HCT116 (cell line): Measurements from ENCODE around the gene MRPL45.

Experiments
- CEBPB ChIP-seq: IDR thresholded peaks from 2 replicates; pipeline ENCODE4 v1.6.1; 2012; ENCODE audit warnings: low read depth
- CTCF ChIP-seq, 3 experiments: fragments of 200-600 bp in 1 of 3; sonication (generic) in 1 of 3; IDR thresholded peaks in 2 of 3; conservative IDR thresholded peaks in 1 of 3; 2 replicates each; pipeline ENCODE4 v1.5.1; 2012 to 2017; ENCODE audit warnings: low read depth in 2 of 3, low read length in 2 of 3, antibody characterized with exemption in 1 of 3, borderline replicate concordance in 1 of 3, control low read depth in 1 of 3, mild to moderate bottlenecking in 1 of 3, mixed read lengths in 1 of 3, mixed run types in 1 of 3, moderate library complexity in 1 of 3; ENCODE audit not compliant: insufficient read depth in 1 of 3
- ELF1 ChIP-seq: IDR thresholded peaks from 2 replicates; pipeline ENCODE4 v1.6.1; 2012; ENCODE audit warnings: low read depth, borderline replicate concordance
- EZH2 ChIP-seq: fragments of 200-600 bp; sonication (generic); IDR thresholded peaks from 2 replicates; pipeline ENCODE4 v1.6.1; 2017; ENCODE audit warnings: antibody characterized with exemption, mixed run types
- FOSL1 ChIP-seq: IDR thresholded peaks from 2 replicates; pipeline ENCODE4 v1.6.1; 2012; ENCODE audit warnings: low read depth
- POLR2A ChIP-seq: IDR thresholded peaks from 2 replicates; pipeline ENCODE4 v1.7.0; 2011; ENCODE audit warnings: borderline replicate concordance; ENCODE audit not compliant: insufficient read depth, insufficient read length; ENCODE audit errors: extremely low read depth
- POLR2AphosphoS5 ChIP-seq: IDR thresholded peaks from 2 replicates; pipeline ENCODE4 v1.6.1; 2011; ENCODE audit warnings: mild to moderate bottlenecking, low read depth, low read length, moderate library complexity
- REST ChIP-seq: IDR thresholded peaks from 2 replicates; pipeline ENCODE4 v1.6.1; 2012; ENCODE audit warnings: low read depth
- SRF ChIP-seq: IDR thresholded peaks from 2 replicates; pipeline ENCODE4 v1.6.1; 2012; ENCODE audit warnings: low read depth
- TCF7L2 ChIP-seq: IDR thresholded peaks from 2 replicates; pipeline ENCODE4 v1.7.0; 2011; ENCODE audit warnings: borderline replicate concordance, inconsistent platforms; ENCODE audit not compliant: insufficient read depth, insufficient read length; ENCODE audit errors: extremely low read depth
- YY1 ChIP-seq: IDR thresholded peaks from 2 replicates; pipeline ENCODE4 v1.6.1; 2011; ENCODE audit warnings: low read length, low read depth, moderate library complexity, mild to moderate bottlenecking; ENCODE audit not compliant: insufficient replicate concordance; ENCODE audit errors: extremely low read depth
- ZBTB33 ChIP-seq: IDR thresholded peaks from 2 replicates; pipeline ENCODE4 v1.6.1; 2011; ENCODE audit warnings: mild to moderate bottlenecking, low read length, moderate library complexity; ENCODE audit not compliant: insufficient replicate concordance; ENCODE audit errors: extremely low read depth
- ZNF274 ChIP-seq: fragments of 200-500 bp; sonication (Bioruptor generic); IDR thresholded peaks from 2 replicates; pipeline ENCODE4 v1.6.1; 2014; ENCODE audit warnings: mild to moderate bottlenecking, low read depth, low read length, inconsistent platforms

- TF ChIP-seq POLR2AphosphoS5: no peak
- no peak for TF ChIP-seq REST
- TF ChIP-seq EZH2: no peak
- no peak for TF ChIP-seq CTCF (IDR thresholded peaks at IDR 0.05 in 2 of 3, conservative IDR thresholded peaks at IDR 0.05 in 1 of 3; ENCODE audit: borderline replicate concordance in 1 of 3, insufficient read depth in 1 of 3, low read depth in 2 of 3, low read length in 2 of 3)
- TF ChIP-seq SRF: no peak
- no peak for TF ChIP-seq POLR2A
- no peak for TF ChIP-seq ELF1
- no peak for TF ChIP-seq TCF7L2
- TF ChIP-seq YY1: no peak
- TF ChIP-seq ZNF274: no peak
- TF ChIP-seq ZBTB33: no peak
- TF ChIP-seq FOSL1: no peak
- TF ChIP-seq CEBPB: no peak
These were observed 23.5 kb downstream of the MRPL45 start for GRCh38 chr17:38320482-38320881.
